Keratinocyte (primary cell): ENCODE results near the gene RYR2. TPM values are rescaled to one million over a fixed set of nuclear protein-coding genes. Genes with fewer than 3 reads are reported as not detected.

Source experiments
- DNase-seq: peaks from one replicate; pipeline ENCODE4 v3.0.0-alpha.2; 2011; ENCODE audit warnings: low read depth, missing footprints, low spot score
- FAIRE-seq: peaks from 2 replicates; lab custom pipeline; 2011; peaks lifted over from hg19 to GRCh38; lab: Jason Lieb, UNC
- H2AFZ ChIP-seq: 2 replicates; pipeline ENCODE4 v1.6.0; 2012; ENCODE audit warnings: low read length, control low read depth, inconsistent platforms; ENCODE audit not compliant: control insufficient read depth
- H3K27ac ChIP-seq: 2 replicates; pipeline ENCODE4 v1.5.1; 2011; ENCODE audit warnings: low read length; ENCODE audit not compliant: control insufficient read depth, insufficient read depth
- H3K27me3 ChIP-seq: 3 replicates; pipeline ENCODE4 v1.6.0; 2011; ENCODE audit warnings: low read length; ENCODE audit not compliant: control insufficient read depth, insufficient read depth; ENCODE audit errors: extremely low read depth
- H3K36me3 ChIP-seq, 2 experiments: 2 replicates in 1 of 2; 3 replicates in 1 of 2; pipeline ENCODE4 v1.5.1; 2011; ENCODE audit warnings: low read length in 2 of 2, mild to moderate bottlenecking in 1 of 2; ENCODE audit not compliant: control insufficient read depth in 2 of 2, insufficient read depth in 2 of 2; ENCODE audit errors: extremely low read depth in 1 of 2
- H3K4me1 ChIP-seq: 3 replicates; pipeline ENCODE4 v1.5.1; 2011; ENCODE audit warnings: low read length; ENCODE audit not compliant: control insufficient read depth, insufficient read depth; ENCODE audit errors: extremely low read depth
- H3K4me2 ChIP-seq: 3 replicates; pipeline ENCODE4 v1.6.0; 2011; ENCODE audit warnings: low read depth, low read length; ENCODE audit not compliant: control insufficient read depth, insufficient read depth; ENCODE audit errors: extremely low read depth
- H3K4me3 ChIP-seq, 3 experiments: fragments of 200-600 bp in 1 of 3; sonication (generic) in 1 of 3; 2 replicates in 2 of 3; 3 replicates in 1 of 3; pipeline ENCODE4 v1.5.1; 2011 to 2016; ENCODE audit warnings: low read length in 3 of 3, mild to moderate bottlenecking in 3 of 3, control low read depth in 2 of 3, inconsistent platforms in 1 of 3, low read depth in 1 of 3, mixed read lengths in 1 of 3, mixed run types in 1 of 3, moderate library complexity in 1 of 3; ENCODE audit not compliant: control insufficient read depth in 2 of 3, insufficient read depth in 2 of 3; ENCODE audit errors: extremely low read depth in 1 of 3
- H3K79me2 ChIP-seq: 2 replicates; pipeline ENCODE4 v1.6.0; 2012; ENCODE audit warnings: low read length; ENCODE audit not compliant: control insufficient read depth, insufficient read depth
- H3K9ac ChIP-seq: 3 replicates; pipeline ENCODE4 v1.6.0; 2011; ENCODE audit warnings: low read length; ENCODE audit not compliant: control insufficient read depth, insufficient read depth; ENCODE audit errors: extremely low read depth
- H3K9me1 ChIP-seq: 3 replicates; pipeline ENCODE4 v1.6.0; 2011; ENCODE audit warnings: low read length; ENCODE audit not compliant: control insufficient read depth, insufficient read depth; ENCODE audit errors: extremely low read depth
- H3K9me3 ChIP-seq: 2 replicates; pipeline ENCODE4 v1.5.1; 2012; ENCODE audit warnings: low read depth, low read length; ENCODE audit not compliant: control insufficient read depth
- H4K20me1 ChIP-seq: 3 replicates; pipeline ENCODE4 v1.6.0; 2011; ENCODE audit warnings: low read length; ENCODE audit not compliant: control insufficient read depth, insufficient read depth; ENCODE audit errors: extremely low read depth
- CTCF ChIP-seq, 3 experiments: IDR thresholded peaks in 1 of 3; conservative IDR thresholded peaks in 1 of 3; optimal IDR thresholded peaks in 1 of 3; 2 replicates in 2 of 3; 3 replicates in 1 of 3; pipeline versions ENCODE3 to v1.5.1; 2011; ENCODE audit warnings: low read length in 3 of 3, mild to moderate bottlenecking in 3 of 3, moderate library complexity in 2 of 3, control low read depth in 1 of 3, inconsistent platforms in 1 of 3; ENCODE audit not compliant: insufficient read depth in 2 of 3; ENCODE audit errors: extremely low read depth in 1 of 3
- EZH2 ChIP-seq: IDR thresholded peaks from one replicate; pipeline ENCODE4 v1.6.1; 2012; ENCODE audit warnings: inconsistent platforms, mild to moderate bottlenecking, low read length, moderate library complexity
- dilution Hi-C: fragments of 300-500 bp; cut with MboI; formaldehyde crosslinking; loops from one replicate; pipeline ENCODE4 v1.7.0; 2020; ENCODE audit warnings: low sequenced_read_pairs; ENCODE audit not compliant: extremely low pct_ligation_motif_present
- polyA plus RNA-seq, 5 experiments: library from polyadenylated mRNA; depleted of rRNA in 3 of 5; stranded (reverse) in 3 of 5; stranded (forward) in 1 of 5; unstranded in 1 of 5; fragments of >200 nt; gene quantifications; 1 replicate in 1 of 5; 2 replicates in 3 of 5; 3 replicates in 1 of 5; pipeline versions ENCODE4 v1.2.1 to v1.2.3, GENCODE V29; 2011 to 2012; ENCODE audit warnings: missing spikeins in 2 of 5, low read depth in 1 of 5, low replicate concordance in 1 of 5

RYR2 gene
- polyA plus RNA-seq, 1 donor (not counting 4 experiments of a cell fraction or from before 2014, with no cell fraction given) = 0.05 TPM

GRCh38 chr1:237749122-237749521 lies 707.1 kb downstream of the RYR2 start:
- Histone ChIP-seq H3K9me3 (no peaks in the 10 kb centered on the region), H3K4me1 (no peaks in the 10 kb centered on the region), H3K9me1 (no peaks in the 10 kb centered on the region), H3K27me3 (no peaks in the 10 kb centered on the region), H3K9ac (no peak overlapping the region), H3K79me2 (no peaks in the 10 kb centered on the region), H4K20me1 (no peaks in the 10 kb centered on the region), H3K4me3 (no peak overlapping the region), H3K4me2 (no peak overlapping the region), H2AFZ (no peak overlapping the region), H3K27ac (no peak overlapping the region), H3K36me3 (no peaks in the 10 kb centered on the region)
- TF ChIP-seq CTCF (optimal IDR thresholded peaks at IDR 0.05 in 1 of 3, IDR thresholded peaks at IDR 0.05 in 1 of 3, conservative IDR thresholded peaks at IDR 0.05 in 1 of 3; ENCODE audit: extremely low read depth in 1 of 3, insufficient read depth in 2 of 3, low read length in 3 of 3) = no peak
- TF ChIP-seq EZH2 = no peak
- no peak for DNase-seq
- dilution Hi-C loops = no loop called here
- FAIRE-seq = no peak

DNA sequence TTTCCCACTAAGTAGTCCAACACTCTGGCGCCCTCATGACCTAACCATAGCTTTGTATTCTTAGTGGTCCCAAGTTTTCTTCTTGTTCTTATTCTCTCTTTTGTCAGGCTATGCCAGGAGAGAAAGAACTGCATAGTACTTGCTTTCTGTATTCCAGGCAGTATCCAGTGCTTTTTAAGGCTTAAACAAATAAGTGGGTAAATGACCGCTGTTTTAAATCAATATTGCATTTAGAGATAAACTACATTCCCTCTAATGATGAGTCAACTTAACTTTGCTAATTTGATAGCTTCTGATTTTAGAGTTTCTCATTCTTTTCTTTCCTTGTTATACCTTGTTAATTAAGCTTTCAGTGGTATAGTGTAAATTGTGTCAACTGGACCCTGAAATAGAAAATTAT lies 709.1 kb downstream of the RYR2 start:
- H3K9me3 ChIP-seq = no peaks in the 10 kb centered on the region
- no peaks in the 10 kb centered on the region for H3K9me1 ChIP-seq
- H2AFZ ChIP-seq = no peak overlapping the region
- no peaks in the 10 kb centered on the region for H3K36me3 ChIP-seq
- no peak overlapping the region for H3K9ac ChIP-seq
- H3K4me2 ChIP-seq = no peak overlapping the region
- no peaks in the 10 kb centered on the region for H3K79me2 ChIP-seq
- H3K4me1 ChIP-seq = no peaks in the 10 kb centered on the region
- H3K27ac ChIP-seq = no peak overlapping the region
- DNase-seq (no peak), FAIRE-seq (no peak)
- H4K20me1 ChIP-seq = no peaks in the 10 kb centered on the region
- H3K4me3 ChIP-seq = no peak overlapping the region
- H3K27me3 ChIP-seq = no peaks in the 10 kb centered on the region
- dilution Hi-C loops = no loop called here
- TF ChIP-seq CTCF (optimal IDR thresholded peaks at IDR 0.05 in 1 of 3, IDR thresholded peaks at IDR 0.05 in 1 of 3, conservative IDR thresholded peaks at IDR 0.05 in 1 of 3; ENCODE audit: extremely low read depth in 1 of 3, insufficient read depth in 2 of 3, low read length in 3 of 3) (no peak), EZH2 (no peak)
